ENCODE measurements around the gene MCTP1.
"Not testable (repeated sequence)": the region's sequence is repeated elsewhere in the genome, so short reads cannot be mapped to it uniquely, and the experiment has no call there.

The MCTP1 gene

GRCh38 chr5:95256446-95256845 lies 28.4 kb downstream of the MCTP1 start:
- in situ Hi-C loops (cut with MboI; ENCODE audit: low sequenced_read_pairs): loop anchor here (25.0 kb wide), 1 partner anchor 294 kb away; no protein-coding TSS in a partner anchor

GRCh38 chr5:95252801-95253200 lies 32.1 kb downstream of the MCTP1 start:
- in situ Hi-C loops (cut with MboI; ENCODE audit: low sequenced_read_pairs): loop anchor here (25.0 kb wide), 1 partner anchor 290 kb away; no protein-coding TSS in a partner anchor

- in situ Hi-C loops (cut with MboI; ENCODE audit: low sequenced_read_pairs): loop anchor here (25.0 kb wide), 1 partner anchor 289 kb away; no protein-coding TSS in a partner anchor
These were observed 33.7 kb downstream of the MCTP1 start for GRCh38 chr5:95251185-95251584.

GRCh38 chr5:95244479-95244878 lies 40.4 kb downstream of the MCTP1 start:
- in situ Hi-C loops (cut with MboI; ENCODE audit: low sequenced_read_pairs): no loop called here

- in situ Hi-C loops (cut with MboI; ENCODE audit: low sequenced_read_pairs): no loop called here
These were observed 43.3 kb downstream of the MCTP1 start for GRCh38 chr5:95241635-95242034.

GRCh38 chr5:95241161-95241560 lies 43.7 kb downstream of the MCTP1 start:
- in situ Hi-C loops (cut with MboI; ENCODE audit: low sequenced_read_pairs): no loop called here

- in situ Hi-C loops (cut with MboI; ENCODE audit: low sequenced_read_pairs): no loop called here
These were observed 46.2 kb downstream of the MCTP1 start for GRCh38 chr5:95238560-95239325.

- in situ Hi-C loops (cut with MboI; ENCODE audit: low sequenced_read_pairs): no loop called here
These were observed 47.6 kb downstream of the MCTP1 start for GRCh38 chr5:95237324-95237723.

GRCh38 chr5:95235439-95235982 lies 49.4 kb downstream of the MCTP1 start:
- in situ Hi-C loops (cut with MboI; ENCODE audit: low sequenced_read_pairs): no loop called here

- in situ Hi-C loops (cut with MboI; ENCODE audit: low sequenced_read_pairs): no loop called here
These were observed 55.2 kb downstream of the MCTP1 start for GRCh38 chr5:95229646-95230045.

GRCh38 chr5:95224701-95225459 lies 60.0 kb downstream of the MCTP1 start:
- in situ Hi-C loops (cut with MboI; ENCODE audit: low sequenced_read_pairs): no loop called here

GRCh38 chr5:95223566-95224258 lies 61.2 kb downstream of the MCTP1 start:
- in situ Hi-C loops (cut with MboI; ENCODE audit: low sequenced_read_pairs): no loop called here

GRCh38 chr5:95222836-95223235 lies 62.1 kb downstream of the MCTP1 start:
- in situ Hi-C loops (cut with MboI; ENCODE audit: low sequenced_read_pairs): no loop called here

GRCh38 chr5:95221234-95221633 lies 63.7 kb downstream of the MCTP1 start:
- in situ Hi-C loops (cut with MboI; ENCODE audit: low sequenced_read_pairs): no loop called here

GRCh38 chr5:95220381-95220780 lies 64.5 kb downstream of the MCTP1 start:
- in situ Hi-C loops (cut with MboI; ENCODE audit: low sequenced_read_pairs): no loop called here

GRCh38 chr5:95219411-95219810 lies 65.5 kb downstream of the MCTP1 start:
- in situ Hi-C loops (cut with MboI; ENCODE audit: low sequenced_read_pairs): no loop called here

GRCh38 chr5:95217881-95218280 lies 67.0 kb downstream of the MCTP1 start:
- in situ Hi-C loops (cut with MboI; ENCODE audit: low sequenced_read_pairs): no loop called here

- in situ Hi-C loops (cut with MboI; ENCODE audit: low sequenced_read_pairs): no loop called here
These were observed 67.5 kb downstream of the MCTP1 start for GRCh38 chr5:95217351-95217750.

GRCh38 chr5:95216136-95216955 lies 68.5 kb downstream of the MCTP1 start:
- in situ Hi-C loops (cut with MboI; ENCODE audit: low sequenced_read_pairs): no loop called here

- in situ Hi-C loops (cut with MboI; ENCODE audit: low sequenced_read_pairs): not testable (repeated sequence)
These were observed 77.1 kb downstream of the MCTP1 start for GRCh38 chr5:95207811-95208210.

All from HL-60/S4 treated with phorbol 12-myristate 13-acetate at 8.2 ng/mL for 4 days and 3 days (cell line).